HG03354 (cell line): Measurements from ENCODE around the gene PEMT.

Experiments
- ATAC-seq: cut with Tn5 transposase; IDR thresholded peaks from one replicate; pipeline ENCODE4 v1.9.1; 2021; ENCODE audit warnings: mild to moderate bottlenecking; ENCODE audit not compliant: unreplicated experiment, poor library complexity, severe bottlenecking

PEMT gene

DNA sequence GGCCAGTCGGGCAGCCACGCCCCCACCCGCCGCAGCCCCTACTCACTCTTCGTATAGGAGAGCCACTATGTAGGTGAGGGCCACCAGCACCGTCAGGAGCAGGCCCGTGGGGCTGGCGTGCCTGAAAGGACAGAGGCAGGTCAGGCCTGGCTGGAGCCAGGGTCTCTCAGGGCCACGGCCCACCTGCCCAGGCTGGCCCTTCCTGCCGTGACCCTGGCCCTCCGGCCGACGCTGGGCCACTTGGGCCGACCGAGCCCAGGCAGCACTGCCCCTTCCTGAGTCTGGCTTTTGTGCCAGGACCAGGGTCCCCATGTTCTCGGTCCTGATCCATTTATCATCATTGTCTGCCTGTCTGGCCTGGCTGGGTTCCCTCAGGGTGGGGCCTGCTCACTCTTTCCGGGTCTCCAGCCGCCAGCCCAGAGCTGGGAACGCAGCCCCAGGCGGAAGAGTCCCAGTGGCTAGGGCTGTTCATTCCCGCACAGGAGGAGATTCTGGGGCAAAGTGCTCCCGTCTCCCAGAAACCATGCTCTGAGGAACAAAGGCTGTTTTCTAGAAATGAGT, 85.2 kb downstream of the PEMT start:
- no peak for ATAC-seq

DNA sequence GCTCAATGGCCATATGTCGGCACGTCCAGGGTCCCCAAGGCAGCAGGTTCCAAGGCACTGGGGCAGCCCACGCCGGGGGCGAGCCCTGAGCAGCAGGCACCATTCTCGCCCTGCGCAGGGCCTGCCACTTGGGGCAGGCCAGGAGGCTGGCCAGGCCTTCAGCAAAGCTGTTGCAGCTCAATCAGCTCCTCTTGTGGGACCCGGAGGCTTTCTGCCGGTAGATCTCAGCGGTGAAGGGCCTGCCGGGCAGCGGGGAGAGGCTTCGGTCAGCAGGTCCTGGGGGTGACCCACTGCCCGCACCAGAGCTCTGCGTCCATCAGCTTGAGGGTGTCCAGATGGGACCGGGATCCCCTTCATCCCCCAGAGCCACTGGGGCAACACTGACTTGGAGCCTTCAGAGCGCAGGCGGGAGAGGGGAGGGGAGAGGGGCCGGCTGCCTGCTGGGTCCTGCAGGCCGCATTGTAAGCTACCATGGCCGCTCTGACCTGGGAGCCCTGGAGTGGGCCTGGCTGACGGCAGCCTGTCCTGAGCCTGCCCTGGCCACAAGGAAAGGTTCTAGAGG, 85.8 kb downstream of the PEMT start:
- ATAC-seq = no peak

DNA sequence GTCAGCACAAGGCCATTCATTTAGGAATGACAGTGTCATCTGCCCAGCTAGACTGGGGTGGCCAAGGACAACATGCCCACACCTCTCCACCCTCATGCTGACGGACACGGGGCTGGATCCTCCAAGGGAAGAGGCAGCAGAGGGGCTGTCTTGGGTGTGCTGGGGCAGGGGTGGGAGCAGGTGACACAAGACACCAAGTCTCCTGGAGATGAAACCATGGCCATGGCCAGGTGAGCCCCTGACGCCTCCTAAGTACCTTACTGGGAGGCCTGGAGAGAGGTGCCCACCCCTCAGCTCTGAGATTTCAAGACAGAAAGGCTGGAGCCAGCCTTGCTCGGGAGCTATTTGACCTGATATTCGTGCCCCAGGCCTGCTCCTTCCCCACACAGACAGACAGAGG, 86.4 kb downstream of the PEMT start:
- ATAC-seq = no peak

DNA sequence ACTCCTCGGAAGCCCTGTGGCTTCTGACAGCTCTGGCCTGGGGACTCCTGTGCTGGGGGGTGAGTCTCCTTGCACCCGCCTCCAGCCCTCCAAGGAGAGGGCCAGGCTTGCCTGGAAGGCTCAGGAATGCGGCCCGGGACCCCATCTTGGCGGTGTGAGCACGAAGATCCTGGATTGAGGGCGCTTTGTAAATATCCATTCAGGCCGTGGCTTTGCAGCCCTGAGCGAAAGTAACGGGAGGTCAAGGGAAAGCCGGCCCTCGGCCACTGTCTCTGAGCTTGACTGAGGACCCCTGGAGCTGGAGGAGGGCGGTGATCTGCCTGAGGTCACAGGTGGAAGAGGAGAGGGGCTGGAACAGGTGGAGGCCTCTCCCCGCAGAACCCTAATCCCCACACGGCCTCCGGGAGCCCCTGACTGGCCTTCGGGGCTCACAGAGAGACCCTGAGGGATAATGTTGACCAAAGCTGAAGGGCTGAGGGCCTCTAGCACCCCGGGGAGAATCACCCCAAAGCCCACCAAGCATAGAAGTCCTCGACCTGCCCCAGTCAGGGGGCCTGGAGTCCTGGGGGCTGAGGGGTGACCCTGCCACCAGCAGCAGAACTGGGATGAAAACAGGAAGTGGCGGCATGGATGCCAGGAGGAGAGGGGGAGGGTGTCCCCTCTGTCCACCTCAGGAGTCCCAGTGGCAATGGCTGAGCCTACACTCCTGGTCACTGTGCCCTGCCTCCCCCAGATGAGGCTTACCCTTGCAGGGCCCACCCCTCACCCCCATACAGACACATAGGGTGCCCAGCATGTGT, 87.0 kb downstream of the PEMT start:
- ATAC-seq = no peak

DNA sequence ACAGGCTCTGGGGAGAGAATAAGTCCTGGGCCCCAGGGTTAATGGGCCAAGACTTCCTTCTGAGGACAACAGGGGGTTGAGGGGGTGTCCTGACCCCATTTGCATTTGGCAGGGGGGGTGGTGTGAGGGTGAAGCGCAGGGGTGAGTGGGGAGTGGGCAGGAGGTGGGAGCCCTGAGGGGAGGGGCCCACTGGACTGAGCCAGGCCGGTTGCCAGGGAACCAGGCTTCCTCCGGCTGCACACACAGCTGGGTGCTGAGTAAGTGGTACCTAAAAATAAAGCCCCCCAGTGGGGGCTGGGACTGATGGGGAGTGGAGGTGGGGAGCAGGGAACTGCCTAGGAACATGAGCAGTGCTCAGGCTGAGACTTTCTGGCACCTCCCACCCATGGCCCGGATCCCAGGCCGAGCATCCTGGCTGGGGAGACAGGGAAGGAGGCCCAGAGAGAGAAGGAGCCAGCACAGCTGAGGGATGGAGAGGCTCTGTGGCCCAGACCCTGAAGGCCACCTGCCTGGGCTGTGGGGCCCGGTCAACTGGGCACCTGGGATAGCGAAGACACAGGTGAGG, 87.9 kb downstream of the PEMT start:
- ATAC-seq = no peak

DNA sequence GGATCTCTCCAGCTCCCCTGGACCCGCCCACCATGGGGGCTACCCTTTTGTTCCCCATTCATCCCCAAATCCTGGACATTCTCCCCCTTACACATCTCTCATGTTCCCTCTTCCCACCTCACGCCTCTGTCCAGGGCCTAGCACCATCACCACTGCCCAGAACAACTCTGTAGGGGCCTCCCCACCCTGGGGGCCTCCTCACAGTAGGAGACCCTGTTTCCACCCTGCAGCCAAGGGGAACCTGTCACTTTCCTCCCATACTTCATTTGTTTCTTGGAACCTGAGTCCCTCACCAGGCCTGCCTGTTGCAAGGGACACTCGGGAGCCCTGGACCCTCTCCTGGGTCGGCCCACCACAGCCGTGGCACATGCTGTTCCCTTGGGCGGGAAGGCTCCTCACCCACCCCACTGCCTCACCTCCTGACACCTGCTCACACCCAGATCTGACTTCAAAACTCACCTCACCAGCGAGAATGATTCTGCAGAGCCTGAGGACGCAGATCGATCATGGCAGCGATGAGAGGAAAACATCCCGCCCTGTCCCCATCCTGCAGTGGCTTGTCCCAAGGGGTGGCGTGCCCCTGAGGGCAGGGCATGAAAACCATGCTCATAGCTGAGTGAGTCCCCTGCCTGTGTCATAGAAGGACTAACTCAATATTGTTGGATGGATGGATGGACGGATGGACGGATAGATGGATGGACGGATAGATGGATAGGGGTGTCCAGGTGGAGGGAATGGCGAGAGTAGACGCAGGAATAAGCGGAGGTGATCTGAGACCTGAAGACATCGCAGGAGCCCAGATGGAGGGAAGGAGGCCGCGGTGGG, 88.6 kb downstream of the PEMT start:
- ATAC-seq = no peak

DNA sequence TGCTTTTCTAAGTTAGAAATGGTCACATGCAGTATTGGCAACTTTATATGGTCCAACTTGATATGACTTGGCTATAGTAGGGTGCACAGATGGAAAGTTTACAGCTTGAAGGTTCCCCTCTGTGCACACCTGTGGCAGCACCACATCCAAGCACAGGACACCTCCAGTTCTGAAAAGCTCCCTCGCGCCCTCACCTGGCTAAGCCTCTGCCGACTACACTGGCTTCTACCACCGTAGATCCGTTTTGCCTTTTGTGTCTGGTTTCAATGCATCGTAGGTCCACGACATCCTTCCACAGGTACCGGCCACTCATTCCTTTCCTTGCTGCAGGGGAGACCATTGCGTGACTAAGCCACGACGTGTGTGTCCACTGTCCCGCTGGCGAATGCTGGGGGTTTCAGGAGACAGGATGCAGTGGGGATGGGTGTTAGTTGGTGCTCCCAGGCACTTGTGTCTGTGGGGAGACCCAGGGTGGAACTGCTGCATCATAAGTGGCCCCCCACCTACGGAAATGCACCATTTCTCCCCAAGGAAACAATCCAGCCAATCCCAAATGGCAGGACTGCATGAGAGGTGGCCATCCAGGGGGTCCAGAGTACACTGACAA, 90.4 kb downstream of the PEMT start:
- no peak for ATAC-seq

DNA sequence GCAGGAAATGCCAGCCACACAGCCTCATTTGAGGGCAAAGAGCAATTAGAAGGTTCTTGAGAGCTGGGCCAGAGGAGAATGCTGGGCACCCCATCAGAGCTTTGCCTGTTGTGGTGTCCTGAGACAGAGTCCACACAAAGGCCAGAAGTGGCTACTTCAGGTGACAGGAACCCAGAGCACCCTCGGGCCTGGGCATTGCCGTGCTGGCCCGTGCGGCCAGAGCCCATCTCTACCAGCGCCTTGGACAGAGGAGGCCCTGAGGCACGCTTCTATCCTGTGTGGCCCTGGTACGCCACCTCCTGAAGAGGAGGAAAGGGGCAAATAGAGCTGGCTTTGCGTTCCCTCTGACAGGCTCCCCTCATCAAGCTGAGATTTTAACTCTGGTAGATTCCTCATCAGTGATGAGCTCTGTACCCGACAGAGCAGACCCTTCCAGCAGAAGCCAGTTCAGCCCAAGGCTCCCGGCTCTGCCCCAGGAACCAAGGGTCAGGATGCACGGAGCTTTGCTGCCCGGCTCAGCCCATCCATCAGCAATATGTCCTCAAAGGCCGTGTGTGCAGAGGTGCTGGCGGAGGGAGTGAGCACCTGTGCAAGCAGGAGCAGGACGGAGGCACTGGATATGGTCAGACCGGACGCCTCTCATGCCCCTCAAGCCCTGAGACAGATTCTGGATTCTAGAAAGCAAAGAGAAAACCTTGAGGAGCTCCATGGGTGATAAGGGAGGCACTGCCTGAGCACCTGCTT, 91.9 kb downstream of the PEMT start:
- no peak for ATAC-seq

DNA sequence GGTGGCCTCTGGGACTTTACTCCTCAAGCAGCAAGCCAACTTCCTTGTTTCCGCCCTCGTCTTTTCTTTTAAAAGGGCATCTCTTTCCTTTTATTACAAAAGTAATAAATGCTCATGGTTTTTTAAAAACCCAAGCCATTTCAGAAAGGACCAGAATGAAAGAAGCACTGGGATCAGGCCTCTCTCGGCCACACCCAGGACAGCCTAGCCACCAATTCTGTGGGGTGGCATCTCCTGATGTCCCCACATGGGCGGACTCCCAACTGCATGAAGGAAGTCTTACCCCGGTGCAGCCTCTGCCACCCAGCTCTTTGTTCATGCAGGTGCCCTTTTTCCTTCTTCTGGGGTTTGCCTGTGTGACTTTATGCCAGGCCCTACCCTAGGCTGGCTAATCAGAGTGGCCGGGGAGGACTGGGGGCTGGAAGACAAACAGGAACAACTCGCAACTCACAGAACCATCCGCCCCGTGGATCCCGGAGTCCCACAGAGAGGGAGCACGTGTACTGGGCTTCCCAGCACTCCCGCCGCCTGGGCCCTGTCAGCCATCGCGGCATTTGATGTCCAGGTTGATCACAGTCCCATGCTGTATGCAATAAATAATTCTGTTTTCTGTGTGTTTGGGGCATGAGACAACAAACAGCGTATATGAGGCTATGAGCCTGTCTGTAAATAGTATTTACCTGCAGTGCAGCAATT, 92.8 kb downstream of the PEMT start:
- ATAC-seq = no peak

DNA sequence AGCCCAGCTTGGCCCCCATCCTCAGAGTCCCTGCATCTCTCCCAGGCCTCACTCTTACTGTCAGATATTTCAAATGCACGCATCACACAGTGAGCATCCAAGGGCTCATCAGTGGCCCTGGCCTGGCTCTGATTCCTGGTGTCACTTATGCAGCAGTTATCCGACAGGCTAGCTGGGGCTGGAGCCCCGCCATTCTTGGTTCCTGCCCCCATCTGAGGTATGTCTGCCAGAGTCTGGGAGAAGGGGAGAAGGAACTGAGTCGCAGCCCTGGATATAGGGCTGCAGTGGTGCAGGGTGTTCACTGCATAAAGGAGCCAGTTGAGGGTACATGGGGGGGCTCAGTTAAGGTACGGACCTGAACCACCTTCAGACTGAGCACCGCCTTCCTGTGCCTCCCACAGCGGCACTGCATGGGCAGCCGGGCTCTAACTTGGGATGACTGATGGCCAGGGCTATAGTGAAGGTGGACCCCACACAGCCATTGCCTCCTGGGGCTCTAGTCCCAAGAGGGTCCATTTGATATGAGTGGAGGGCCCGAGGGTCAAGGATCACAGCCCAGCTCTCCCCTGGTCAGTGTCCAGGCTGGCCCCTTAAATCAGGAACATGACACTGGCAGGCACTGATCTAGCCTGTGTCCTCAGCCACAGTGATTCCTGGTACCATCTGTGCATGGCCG, 93.5 kb downstream of the PEMT start:
- no peak for ATAC-seq

DNA sequence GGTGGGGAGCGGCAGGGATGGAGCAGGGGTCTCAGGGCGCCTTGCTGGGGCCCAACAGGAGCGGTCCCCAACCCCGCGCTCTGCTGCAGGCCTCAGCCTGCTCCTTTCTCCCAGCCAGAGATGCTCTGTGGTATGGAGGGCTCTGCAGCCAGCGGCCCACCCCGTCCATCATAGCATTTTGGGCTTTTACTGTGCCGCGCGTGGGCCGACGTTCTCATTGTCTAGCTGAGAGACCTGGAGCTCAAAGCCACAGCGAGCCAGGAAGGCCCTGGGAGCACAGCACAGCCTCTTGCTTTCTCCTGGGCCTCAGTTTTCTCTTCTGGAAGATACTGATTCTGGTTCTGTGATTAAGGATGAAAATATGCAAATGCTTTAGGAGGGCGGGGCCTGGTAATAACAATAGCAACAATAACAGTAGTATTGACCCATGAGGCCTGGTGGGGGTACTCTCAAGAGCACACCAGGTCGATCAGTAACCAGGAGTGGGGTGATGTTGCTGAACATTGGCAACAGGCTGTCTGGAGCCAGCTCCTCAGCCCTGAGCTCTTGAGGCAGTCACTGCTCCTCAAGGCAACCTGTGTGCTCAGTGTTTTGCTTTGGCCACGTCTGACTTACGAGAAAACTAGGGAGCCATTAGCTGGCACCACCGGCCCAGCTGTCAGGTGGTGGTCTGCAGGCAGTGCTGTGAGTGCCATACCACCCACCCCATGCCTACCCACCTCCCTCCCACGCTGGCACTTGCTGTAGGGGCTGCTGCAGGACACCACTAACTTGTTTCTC, 94.3 kb downstream of the PEMT start:
- no peak for ATAC-seq

DNA sequence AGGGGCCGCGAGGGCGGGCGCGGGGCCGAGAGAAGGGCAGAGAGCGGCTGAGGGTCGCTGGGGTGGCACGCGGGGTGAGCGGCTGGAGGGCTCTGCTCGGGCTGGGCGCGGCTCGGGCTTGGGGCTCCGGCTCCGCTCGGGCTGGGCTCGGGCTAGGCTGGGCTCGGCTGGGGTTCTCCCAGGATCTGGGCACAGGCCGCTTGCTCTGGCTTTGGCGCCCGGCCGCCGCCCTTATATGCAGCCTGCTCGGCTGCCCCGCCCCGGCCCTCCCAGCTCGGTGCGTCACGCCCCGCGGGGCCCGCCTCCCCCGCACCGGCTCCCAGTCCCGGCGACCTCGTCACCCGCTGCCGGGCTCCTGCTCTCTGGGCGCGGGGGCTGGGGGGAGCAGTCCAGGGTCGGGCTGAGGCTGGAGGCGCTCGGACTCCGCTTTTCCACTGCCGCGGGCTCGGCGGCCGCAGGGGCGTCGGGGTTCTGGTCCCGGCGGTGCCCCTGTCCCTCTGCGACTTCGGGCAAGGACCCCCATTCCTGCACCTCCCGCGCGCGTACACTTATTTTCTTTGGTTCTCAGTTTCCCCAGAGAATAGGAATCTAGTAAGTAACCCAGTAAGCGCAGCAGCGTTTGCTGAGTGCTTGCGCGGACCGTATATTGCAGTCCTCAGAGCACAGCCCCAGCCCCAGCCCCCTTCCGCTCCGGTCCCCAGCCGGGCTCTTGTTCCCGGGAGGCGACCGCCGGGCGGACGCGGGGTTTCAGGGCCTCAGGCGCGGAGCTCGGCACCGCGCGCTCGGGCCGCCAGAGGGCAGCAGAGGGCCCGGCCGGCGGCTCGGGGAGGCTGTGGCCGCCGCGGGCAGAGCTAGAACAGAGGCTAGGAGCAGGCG, 95.1 kb downstream of the PEMT start, which contains the start of gene RASD1:
Gene RASD1 (minus strand): TSS at position 207 of the 876 bp plus-strand sequence. CDS start 214 bp downstream, outside the sequence.
- ATAC-seq = peak; percentile 77

DNA sequence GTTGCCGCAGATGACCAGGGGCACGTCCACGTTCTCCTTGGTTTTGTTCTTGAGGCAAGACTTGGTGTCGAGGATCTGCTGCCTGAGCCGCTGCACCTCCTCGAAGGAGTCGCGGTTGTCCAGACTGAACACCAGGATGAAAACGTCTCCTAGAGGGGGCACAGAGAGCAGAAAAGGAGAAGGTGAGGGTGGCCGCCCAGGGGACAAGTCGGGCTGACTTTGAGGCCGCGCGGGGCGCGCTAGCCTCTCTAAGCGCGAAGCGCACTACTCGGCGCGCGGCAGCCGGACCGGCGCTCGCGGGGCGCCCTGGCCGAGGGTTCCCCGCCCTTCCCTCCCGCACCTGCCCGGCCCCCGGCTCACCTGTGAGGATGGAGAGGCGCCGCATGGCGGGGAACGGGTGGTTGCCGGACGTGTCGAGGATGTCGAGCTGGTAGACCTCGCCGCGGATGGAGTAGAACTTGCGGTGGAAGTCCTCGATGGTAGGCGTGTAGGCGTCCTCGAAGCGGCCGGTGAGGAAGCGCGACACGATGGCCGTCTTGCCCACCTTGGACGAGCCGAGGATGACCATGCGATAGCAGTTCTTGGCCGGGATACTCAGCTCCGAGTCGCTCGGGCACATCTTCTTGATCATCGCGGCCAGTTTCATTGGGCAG, 95.8 kb downstream of the PEMT start:
- no peak for ATAC-seq

DNA sequence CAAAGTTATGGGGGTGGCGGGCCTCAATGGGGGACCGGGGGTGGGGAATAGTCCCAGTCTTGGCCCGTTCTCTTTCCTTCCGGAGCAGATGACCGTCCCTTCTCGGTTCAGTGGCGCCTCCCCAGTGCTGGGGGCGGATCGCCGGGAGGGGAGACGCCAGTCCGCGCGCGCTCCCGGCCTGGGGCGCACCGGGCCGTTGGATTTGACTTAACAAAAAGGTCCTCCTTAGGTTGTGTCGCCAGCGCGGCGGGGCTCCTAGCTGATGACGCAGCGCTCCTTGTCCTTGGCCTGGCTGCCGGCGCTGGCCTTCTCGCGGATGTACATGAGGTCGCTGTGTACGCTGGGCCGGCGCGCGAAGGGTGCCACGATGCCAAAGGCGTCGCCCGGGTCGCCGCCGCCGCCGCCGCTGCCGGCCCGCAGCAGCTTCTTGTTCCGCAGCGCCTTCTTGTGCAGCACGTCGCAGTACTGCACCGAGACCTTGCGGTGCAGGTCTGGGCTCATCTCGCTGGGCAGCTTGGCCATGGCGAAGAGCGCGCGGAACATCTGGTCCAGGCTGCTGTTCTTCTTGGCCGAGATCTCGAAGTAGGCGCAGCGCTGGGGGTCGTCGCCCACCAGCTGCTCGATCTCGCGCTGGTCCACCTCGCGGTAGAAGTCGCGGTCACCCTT, 96.5 kb downstream of the PEMT start:
- no peak for ATAC-seq

DNA sequence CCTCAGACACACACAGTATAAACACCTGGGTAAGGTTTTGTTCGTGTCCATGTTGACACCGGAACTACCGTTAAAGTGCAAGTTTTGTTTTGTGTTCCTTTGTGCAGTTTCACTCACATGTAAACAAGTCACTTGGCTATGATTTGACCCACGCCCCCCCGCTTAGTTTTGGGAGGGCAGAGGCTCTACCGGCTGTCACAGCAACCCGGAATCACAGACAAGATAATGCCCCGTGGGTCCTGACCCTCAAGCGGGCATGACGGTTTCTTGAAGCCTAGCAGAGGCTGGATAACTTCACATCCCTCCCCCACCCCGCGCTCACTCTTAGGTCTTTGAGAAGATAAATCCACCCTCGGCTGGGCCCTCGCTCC, 97.0 kb downstream of the PEMT start:
- no peak for ATAC-seq
